GM18870 (cell line): ENCODE results near the gene RNF43.

Source experiments
- ATAC-seq: cut with Tn5 transposase; IDR thresholded peaks from one replicate; pipeline ENCODE4 v1.9.1; 2021; ENCODE audit warnings: moderate library complexity; ENCODE audit not compliant: unreplicated experiment

Gene RNF43

DNA sequence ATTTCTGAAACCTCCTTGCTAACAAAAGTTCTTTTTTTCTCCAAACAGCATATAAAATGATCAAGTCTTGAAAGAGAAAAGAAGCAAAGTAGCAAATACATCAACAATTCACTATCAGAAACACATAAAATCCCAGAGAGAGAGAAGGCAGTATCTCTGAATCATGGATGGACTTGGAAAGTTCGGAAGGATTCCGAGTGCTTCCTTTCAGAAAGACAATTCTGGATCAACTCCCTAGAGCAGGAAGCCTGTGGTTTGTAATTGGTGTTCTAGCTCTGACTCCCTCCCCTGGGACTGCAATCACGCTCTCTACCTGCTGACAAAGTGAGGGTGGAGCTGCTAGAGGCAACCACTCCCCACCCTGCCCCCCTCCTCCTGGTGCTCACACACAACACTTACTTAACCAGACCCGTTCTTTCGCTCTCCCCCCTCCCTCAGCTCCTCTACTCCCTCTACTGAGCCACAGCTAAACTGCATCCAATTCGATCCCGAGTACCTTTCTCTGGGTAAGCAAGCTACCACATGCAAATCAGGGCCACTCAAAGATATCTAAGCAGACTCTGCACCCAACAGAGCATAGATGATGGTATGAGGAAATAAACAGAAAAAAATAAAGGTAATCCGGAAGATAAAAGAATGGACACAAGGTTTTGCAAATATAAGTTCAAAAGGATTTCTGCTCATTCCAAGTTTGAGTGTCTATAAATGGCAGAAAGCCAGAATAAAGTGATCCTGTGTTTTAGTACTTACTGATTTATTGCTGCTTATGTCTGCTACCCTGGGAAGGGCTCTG, at the start of gene RNF43:
RNF43 (minus strand) TSS at position 235 of the 793 bp plus-strand sequence. CDS start 1,957 bp downstream, outside the sequence.
- peak; percentile 86 for ATAC-seq

DNA sequence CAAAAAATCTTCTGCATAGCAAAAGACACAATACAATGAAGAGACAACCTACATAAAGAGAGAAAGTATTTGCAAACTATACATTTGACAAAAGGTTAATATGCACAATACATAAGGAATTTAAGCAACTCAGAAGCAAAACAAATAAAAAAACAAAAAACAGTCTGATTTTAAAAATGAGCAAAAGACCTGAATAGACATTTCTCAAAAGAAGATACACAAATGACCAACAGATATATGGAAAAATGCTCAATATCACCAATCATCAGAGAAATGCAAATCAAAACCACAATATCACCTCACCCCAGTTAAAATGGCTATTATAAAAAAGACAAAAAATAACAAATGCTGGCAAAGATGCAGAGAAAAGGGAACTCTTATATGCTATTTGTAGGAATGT, 38.2 kb upstream of the RNF43 start:
- ATAC-seq, result no peak

DNA sequence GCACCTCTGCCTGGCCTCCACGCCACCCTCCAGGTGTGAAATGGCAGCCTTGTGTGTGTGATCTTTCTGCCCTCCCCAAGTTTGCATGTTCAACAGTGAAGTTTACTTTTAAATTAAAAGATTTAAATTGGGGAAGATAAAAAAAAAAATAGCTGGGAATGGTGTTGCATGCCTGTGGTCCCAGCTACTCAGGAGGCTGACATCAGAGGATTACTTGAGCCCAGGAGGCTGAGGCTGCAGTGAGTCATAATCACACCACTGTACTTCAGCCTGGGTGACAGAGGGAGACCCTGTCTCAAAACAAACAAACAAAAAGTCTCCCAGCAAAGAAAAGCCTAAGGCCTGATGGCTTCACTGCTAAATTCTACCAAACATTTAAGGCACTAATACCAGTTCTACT, 35.4 kb upstream of the RNF43 start:
- ATAC-seq, result no peak

DNA sequence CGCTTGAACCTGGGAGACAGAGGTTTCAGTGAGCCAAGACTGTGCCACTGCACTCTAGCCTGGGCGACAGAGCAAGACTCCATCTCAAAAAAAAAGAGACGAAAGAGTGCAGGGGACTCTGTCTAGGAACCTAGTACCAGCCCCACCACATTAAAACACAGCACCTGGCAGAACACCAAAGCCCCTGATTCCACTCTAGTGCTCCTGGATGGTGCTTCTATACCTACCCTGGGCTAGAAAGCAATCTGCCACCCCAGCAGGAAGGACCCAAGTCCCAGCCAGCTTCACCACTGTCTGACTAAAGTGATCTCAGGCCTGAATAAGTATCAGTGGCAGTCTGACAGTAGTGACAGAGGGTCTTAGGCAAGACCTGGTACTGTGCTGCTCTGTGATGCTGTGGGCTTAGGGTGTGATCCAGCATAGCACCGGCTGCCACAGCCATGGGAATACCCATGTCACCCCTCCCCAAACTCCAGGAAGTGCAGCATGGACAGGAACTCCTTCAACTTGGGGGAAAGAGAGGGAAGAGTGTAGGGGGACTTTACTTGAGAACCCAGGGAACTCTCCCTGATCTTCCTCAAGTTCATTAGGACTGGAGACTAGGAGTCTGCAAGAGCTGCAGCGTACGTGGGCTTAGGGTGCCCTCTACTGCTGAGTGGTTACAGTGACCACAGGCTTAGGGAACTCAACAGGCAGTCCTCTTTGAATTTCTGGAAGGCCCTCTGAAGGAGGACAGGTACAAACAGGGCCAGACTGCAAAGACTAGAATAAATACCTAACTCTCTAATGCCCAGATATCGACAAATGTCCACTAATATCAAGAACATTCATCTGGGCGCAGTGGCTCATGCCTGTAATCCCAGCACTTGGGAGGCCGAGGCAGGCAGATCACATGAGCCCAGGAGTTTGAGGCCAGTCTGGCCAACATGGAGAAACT, 30.0 kb upstream of the RNF43 start:
- no peak for ATAC-seq

DNA sequence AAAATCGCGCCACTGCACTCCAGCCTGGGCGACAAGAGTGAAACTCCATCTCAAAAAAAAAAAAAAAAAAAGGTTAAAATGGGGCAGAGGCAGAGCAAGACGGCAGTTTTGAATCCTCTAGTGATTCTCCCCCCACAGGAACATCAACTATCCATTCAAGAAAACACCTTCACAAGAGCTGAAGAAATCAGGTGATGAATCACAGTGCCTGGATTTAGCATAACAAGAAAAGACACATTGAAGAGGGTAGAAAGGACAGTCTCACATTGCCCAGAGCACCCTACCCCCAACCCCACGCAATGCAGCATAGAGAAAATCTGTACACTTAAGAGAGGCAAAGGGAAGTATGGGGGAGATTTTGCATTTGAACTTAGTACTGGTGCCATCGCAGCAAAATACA, 28.8 kb upstream of the RNF43 start:
- ATAC-seq, result no peak

DNA sequence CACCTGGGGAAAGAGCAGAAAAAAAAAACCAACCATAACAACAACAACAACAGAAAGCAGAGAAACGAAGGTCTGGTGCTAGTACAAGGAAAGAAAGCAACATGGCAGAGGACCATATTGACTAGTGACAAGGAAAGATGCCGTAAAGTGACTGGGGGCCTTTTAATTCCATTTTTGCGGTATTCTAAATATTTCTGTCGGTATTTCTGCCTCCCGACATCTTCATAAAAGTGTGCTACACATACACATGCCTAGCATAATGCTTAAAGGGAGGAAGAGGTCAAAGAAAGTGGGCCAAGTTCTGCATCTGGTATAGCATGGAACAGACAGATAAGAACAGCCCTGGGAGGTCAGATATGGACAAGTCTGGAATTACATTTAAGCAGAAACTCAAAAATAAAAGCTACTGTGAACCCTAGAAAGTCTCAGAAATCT, 19.5 kb upstream of the RNF43 start:
- ATAC-seq, result no peak

DNA sequence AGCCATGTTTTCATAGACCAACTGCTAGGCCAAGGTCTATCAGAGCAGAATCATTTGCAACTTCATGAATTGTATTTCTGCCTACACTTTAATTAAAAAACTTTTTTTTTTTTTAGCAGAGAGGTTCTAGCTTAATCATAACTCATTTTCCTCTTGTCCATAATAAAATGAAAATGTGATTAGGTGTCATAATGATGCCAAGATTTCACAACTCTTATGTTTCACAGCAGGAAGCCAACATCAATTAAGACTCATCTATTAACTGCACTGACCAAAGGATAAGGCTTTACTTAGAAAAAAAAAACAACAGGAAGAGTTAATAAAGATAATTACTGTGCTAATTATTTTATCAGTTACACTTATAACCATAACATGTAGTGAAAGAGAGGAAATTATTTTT, 18.9 kb upstream of the RNF43 start:
- ATAC-seq, result no peak

DNA sequence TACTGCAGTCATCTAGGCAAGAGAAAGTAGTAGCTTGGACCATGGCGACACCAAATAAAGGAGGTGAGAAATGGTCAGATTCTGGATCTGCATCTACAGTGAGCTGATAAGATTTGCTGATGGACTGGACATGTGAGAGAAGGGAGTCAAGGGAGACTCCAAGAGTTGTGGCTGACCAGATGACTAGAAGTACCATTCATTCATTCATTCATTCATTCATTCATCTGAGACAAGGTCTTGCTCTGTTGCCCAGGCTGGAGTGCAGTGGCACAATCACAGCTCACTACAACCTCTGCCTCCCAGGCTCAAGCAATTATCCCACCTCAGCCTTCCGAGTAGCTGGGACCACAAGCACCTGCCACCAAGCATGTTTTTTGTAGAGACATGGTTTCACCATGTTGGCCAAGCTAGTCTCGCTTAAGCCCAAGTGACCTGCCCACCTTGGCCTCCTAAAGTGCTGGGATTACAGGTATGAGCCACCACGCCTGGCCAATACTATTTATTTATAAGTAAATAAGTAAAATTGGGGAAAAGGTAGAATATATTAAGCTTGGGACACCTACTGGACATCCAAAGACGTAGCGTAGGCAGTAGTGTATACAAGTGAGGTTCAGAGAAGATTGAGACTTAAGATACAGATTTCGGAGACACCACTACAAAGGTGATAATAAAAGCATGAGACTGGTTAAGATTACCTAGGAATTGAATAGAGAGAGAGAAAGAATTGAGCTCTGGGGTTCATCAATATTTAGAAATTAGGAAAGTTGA, 15.7 kb upstream of the RNF43 start:
- ATAC-seq, result no peak

DNA sequence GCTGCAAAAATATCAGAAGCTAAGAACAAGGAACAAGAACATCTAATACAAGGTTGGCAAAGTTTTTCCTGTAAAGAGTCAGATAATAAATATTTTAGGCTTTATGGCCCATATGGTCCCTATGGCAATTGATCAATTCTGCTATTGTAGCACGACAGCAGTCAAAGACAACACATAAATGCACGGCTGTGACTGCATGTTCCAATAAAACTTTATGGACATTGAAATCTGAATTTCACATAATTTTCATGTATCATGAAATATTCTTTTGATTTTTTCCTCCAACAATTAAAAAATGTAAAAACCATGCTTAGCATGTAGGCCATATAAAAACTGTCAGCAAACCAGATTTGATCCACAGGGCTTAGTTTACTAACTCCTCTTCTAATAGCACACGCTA, 10.5 kb upstream of the RNF43 start:
- ATAC-seq, result no peak

DNA sequence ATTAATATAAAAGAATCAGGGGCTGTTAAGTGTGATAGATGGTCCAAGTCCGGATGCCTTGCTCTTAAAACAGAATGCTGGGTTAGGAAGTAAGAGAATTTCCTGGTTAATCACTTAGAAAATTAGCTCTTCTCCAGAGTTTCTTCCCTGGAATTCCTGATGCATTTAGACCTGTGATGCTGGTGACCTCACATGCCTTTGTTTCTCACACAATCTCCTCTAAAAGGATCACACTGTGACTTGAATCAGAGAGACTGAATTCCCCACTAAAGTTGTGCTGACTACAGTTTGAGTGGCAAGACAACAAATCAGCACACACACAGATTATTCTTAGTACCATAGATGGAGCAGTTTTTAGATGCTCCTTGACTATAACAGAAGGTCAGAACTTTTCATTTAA, 4.4 kb upstream of the RNF43 start:
- no peak for ATAC-seq

DNA sequence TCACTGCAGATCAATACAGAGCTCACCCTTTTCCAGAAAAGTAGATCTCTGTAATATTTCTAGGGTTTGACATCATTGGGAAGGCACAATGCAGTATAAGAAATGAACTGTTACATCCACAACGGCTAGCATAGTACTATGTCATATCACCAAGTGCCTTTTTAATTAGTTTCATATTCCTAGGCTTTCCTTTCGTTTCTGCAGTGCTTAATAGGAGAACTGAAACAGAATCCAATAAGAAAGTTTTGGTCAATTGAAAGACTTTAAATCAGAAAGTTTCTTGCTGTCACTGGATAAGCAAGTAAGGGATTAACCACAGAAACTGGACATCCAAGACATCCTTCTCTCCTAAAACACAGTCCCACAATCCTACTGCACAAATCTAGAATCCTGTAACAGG, 3.5 kb upstream of the RNF43 start:
- no peak for ATAC-seq

DNA sequence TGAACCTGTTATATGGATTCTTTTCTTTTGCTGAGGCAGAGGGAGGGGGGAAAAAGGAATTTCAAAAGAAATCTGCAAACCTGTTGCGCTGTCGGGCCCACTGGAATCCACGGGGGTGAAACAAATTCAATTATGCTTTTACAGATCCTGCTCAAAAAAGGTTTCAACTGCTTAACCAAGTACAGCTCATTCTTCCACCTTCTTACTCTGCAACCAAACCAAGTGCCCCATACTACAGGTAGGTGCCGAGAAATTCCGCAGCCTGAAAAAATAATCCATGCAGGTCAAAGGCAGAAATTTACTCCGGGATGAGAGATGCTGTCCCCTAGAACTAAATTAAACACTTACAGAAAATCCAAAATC, 416 bp downstream of the RNF43 start:
- ATAC-seq, result no peak

DNA sequence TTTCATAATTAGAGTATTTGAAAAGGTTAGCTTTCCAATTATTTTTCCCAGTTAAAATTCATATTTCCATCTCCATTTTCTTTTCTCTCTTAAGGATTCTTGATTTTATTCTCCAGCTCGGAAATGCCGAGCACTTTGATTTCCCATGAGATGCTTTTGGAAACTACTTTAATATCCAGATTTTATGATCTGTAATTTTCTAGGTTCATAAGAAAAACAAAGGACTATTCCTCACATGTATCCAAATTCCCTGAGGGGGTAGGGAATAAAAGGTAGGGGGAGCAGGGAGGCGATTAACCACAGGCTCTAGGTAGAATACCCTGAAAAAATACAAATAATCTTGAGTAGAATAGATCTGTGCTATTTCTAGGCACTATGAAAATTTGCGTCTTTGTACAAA, 938 bp downstream of the RNF43 start:
- no peak for ATAC-seq

DNA sequence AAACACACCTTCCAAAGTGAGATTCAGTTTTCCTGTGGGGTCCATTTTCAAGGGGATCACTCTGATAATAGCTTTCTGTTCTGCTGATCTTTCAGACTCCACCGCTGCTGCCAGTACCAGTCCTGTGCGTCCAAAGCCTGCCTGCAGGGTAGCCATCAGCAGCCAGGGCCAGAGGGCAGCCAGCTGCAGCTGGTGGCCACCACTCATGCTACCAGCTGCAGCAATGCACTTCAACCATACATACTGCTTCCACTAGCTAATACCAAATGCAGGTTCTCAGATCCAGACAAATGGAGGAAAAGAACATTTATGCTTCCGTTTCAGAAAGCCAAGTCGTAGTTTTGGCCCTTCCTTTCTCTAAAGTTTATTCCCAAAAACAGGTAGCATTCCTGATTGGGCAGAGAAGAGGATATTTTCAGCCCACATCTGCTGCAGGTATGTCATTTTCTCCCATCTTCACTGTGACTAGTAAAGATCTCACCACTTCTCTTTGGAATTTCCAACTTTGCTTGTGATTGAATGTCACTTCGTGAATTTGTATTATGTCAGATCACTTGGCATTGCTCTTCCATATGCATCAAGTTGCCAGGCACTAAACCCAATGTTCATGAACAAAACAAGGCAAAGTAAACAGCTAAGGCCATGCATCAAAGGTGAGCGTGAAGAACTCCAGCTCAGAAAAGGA, 1.8 kb downstream of the RNF43 start:
- ATAC-seq, result no peak

DNA sequence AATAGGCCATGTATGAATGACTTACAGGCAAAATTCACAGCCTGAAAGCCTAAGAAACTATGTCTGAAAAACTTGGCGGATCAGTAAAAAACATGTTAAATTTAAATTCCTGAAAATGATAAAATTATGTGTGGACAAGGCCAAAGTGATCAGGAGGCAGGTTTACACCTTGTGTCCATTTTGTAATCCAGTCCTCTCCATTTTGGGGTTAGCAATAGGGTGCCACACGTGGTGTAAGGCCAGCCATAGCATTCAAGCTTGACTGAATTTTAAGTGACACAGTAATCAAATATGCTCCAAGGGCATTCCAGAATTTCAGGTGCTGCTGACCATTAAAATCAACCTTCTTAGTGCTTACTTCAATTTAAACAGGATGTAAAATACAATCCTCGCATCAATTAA, 2.7 kb downstream of the RNF43 start:
- no peak for ATAC-seq

DNA sequence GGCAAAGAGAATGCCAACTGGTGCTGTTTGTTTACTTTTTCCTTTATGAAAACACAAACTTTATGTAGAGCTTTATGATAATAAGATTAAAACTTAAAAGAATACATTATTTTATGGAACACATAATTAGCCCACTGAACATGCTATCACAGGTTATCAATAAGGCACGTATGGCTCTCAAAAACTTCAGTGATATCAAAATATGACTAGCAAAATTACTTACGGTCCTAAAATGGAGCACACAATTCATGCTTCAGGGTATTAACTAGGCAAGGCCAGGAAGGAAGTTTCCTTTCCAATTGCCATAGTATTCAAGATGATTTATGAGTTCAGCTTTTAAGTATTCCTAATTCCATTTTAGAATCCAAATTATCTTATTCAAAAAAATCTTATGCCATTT, 3.6 kb downstream of the RNF43 start:
- no peak for ATAC-seq

DNA sequence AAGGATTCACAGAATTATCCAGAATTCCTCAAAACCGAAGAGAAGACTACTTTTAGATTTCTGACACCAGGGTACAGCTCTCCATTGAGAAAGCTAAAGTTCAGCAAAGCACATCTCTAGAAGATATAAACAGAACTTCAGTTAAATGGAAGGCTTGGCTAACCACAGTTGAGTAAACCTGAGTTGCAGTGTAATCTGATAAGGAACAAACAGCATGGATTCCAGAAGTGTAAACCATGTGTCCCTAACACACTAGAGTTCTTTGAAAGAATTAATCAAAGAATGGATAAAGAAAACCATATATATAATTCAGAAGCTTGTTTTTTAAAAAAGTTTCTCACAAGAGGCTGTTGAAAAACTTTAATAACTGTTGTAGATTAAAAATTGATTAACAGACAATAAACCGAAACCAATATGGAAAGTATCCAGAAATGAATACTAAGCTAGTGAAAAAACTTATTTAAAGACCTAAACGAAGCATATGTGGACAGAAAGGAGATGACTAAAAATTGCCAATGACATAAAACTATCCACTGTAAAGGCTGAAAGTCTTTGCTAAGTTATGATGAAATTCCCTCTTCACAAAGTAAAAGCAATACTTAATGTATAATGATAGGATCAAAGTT, 4.3 kb downstream of the RNF43 start:
- ATAC-seq, result no peak

DNA sequence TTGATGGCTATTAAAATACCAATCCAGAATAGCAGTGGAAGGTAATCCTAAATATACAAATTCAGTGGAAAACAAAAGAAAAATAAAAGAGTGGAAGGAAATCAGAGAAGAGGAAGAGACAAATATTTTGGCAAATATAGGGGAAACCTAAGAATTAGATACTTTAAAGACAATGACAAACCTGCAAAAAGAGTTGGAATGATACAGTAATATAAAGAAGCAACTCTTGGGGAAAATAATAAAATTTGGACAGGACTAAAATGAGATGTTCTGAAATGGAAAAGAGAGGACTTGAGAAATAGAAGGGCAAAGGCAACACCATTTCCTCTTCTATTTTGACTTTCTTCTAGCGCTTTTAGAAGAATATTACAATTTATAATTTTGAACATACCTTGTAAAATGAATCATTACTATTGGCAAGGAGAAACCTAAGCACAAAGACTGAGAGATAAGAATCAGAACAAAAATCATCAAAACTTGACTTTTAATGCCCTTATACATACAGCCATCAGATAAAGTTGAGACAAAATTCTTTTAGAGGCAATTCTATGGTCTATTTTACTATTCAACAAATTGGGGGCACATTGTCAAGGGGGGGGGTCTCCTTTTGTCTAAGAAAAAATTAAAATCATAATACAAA, 5.2 kb downstream of the RNF43 start:
- no peak for ATAC-seq

DNA sequence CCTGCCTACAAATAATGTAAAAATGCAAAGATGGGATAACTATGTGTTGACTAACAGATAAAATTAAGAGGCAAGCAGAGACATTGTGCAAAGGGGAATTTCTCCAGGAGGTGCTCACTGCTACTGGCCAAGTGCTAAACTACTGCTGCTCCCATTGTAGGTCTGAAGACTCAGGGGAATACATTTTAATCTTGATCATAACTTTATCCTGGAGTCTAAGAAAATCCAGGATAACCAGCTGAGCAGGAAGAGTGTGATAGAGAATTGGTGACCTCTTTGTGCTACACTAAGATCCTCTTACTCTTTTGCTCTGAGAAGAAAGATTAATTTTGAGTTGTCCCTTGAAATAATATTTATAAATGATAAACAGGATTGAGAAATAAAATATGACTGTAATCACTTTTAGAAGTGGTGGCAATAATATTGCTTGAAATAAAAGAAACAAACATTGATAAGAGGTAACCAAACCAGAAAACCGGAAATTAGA, 5.9 kb downstream of the RNF43 start:
- ATAC-seq, result no peak
